Nephron progenitor cell (in vitro differentiated cells): ENCODE data around the gene STK11.

Experiments
- DNase-seq: peaks from one replicate; pipeline ENCODE4 v3.0.0; 2021
- H3K27ac Mint-ChIP-seq: 2 replicates; pipeline ENCODE4 v1.8.0; 2021; ENCODE audit warnings: mild to moderate bottlenecking, moderate library complexity, mixed read lengths
- H3K27me3 Mint-ChIP-seq: 2 replicates; pipeline ENCODE4 v1.8.0; 2021; ENCODE audit warnings: mild to moderate bottlenecking, low read depth, mixed read lengths; ENCODE audit not compliant: poor library complexity
- H3K36me3 Mint-ChIP-seq: 2 replicates; pipeline ENCODE4 v1.8.0; 2021; ENCODE audit warnings: low read depth, mixed read lengths
- H3K4me1 Mint-ChIP-seq: 2 replicates; pipeline ENCODE4 v1.8.0; 2021; ENCODE audit warnings: mixed read lengths
- H3K4me3 Mint-ChIP-seq: 2 replicates; pipeline ENCODE4 v1.8.0; 2021; ENCODE audit warnings: mild to moderate bottlenecking, moderate library complexity, mixed read lengths
- H3K9me3 Mint-ChIP-seq: 2 replicates; pipeline ENCODE4 v1.8.0; 2021; ENCODE audit warnings: mild to moderate bottlenecking, moderate library complexity, mixed read lengths
- TF ChIP-seq, protein P1 (sequence below): fragments of 200-600 bp; sonication (generic); IDR thresholded peaks from 2 replicates; pipeline ENCODE4 v1.5.0; 2021; ENCODE audit warnings: antibody characterized with exemption

The STK11 gene

DNA sequence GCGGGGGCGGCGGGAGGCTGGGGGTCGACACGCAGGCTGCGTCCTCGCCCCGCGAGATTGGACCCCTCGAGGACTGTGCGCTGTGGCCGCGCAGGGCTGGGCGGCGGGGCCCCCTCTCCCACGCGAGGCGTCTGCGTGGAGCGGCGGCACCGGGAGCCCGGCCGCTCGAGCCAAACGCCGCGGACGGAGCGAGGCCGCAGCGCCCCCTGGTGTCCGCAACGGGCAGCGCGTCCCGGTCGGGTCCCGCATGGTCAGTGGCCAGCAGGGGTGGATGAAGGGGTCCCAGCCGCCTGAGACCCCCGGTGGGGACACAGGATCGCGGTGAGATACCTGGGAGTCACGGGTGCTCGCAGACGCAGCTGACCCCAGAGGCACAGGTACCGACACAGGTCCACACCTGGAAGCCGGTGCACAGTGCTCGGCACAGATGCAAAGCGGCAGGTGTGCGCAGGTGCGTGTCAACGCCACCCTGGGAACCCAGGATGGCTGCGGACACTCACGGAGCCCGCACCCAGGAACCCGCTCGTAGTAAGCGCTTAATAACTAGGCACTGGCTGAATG lies 61.4 kb downstream of the STK11 start:
- peak; percentile 90 for DNase-seq
- Mint-ChIP-seq H3K4me1 (peaks cover 81% of the 10 kb centered on the region), H3K9me3 (no peaks in the 10 kb centered on the region), H3K27ac (no peak overlapping the region), H3K4me3 (peak overlapping the region; percentile 73), H3K27me3 (peaks cover 3% of the 10 kb centered on the region), H3K36me3 (peaks cover 16% of the 10 kb centered on the region)
- TF ChIP-seq, protein P1, sequence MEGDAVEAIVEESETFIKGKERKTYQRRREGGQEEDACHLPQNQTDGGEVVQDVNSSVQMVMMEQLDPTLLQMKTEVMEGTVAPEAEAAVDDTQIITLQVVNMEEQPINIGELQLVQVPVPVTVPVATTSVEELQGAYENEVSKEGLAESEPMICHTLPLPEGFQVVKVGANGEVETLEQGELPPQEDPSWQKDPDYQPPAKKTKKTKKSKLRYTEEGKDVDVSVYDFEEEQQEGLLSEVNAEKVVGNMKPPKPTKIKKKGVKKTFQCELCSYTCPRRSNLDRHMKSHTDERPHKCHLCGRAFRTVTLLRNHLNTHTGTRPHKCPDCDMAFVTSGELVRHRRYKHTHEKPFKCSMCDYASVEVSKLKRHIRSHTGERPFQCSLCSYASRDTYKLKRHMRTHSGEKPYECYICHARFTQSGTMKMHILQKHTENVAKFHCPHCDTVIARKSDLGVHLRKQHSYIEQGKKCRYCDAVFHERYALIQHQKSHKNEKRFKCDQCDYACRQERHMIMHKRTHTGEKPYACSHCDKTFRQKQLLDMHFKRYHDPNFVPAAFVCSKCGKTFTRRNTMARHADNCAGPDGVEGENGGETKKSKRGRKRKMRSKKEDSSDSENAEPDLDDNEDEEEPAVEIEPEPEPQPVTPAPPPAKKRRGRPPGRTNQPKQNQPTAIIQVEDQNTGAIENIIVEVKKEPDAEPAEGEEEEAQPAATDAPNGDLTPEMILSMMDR = peak; percentile 85

- TF ChIP-seq, protein P1 = no peak
- Mint-ChIP-seq H3K4me1 (peaks cover 81% of the 10 kb centered on the region), H3K27me3 (peaks cover 3% of the 10 kb centered on the region), H3K9me3 (no peaks in the 10 kb centered on the region), H3K27ac (no peak overlapping the region), H3K36me3 (peaks cover 22% of the 10 kb centered on the region), H3K4me3 (peak overlapping the region; percentile 73)
- no peak for DNase-seq
Measured at GRCh38 chr19:1267477-1268225, 62.1 kb downstream of the STK11 start.

DNA sequence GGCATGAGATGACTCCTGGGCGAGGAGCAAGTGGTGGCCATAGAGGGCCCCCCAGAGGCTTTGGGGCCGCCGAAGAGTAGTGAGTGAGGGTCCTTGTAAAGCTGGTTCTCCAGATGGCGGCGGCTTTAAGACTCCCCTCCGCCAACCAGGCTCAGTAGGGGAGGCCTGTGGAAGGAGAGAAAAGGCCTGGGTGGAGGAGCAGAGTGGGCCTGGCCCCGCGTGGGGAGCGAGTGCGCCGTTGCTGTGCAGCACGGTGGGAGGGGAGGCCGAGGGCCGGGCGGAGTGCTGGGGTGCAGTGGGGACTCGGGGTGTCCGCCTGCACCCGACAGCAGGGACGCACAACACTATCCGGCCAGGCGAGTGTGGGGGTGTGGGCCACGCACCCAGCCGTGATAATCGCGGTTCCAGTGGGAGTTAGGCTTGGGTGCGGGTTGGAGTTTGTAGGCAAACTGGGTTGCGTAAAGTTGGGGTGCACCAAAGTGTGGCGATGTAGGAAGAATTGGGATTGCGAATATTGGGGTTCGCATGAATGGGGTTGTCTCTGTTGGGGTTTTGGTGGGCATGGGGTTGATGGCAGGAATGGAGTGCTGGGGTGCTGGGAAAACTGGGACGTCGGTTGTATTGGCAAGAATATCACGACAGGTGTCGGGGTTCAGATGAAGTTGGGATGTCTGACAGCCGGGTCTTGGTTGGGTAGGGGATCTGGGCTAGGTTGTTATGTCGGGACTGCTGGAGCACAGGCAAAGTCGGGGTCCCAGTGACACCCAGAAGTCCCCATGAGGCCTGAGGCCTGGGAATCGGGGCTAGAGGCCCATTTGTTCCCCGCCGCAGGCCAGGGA lies 62.9 kb downstream of the STK11 start:
- Mint-ChIP-seq H3K27me3 (peaks cover 3% of the 10 kb centered on the region), H3K4me3 (peak overlapping the region; percentile 73), H3K4me1 (peaks cover 81% of the 10 kb centered on the region), H3K27ac (peak overlapping the region; percentile 96), H3K36me3 (peaks cover 28% of the 10 kb centered on the region), H3K9me3 (no peaks in the 10 kb centered on the region)
- TF ChIP-seq, protein P1 = no peak
- DNase-seq = no peak

DNA sequence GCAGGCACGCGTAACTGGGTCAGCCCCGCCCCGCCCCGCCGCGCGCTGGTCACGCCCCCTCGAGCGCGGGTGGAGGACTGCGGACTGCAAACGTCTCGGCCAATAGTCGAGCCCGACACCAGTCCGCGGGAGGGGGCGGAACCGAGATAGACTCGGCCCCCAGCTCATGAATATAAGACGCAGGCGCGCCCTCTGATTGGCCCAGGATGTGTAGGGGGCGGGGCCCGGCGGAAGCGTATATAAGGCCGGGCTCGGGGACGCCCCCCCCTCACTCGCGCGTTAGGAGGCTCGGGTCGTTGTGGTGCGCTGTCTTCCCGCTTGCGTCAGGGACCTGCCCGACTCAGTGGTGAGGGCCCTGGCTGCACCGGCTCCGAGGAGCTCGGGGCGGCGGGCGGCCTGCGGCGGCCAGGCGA lies 63.5 kb downstream of the STK11 start, which contains the start of gene CIRBP:
Gene CIRBP (plus strand): TSS at position 268 of the 413 bp plus-strand sequence. CDS start 1,602 bp downstream, outside the sequence.
- Mint-ChIP-seq H3K27me3 (peaks cover 6% of the 10 kb centered on the region), H3K4me1 (peaks cover 83% of the 10 kb centered on the region), H3K9me3 (no peaks in the 10 kb centered on the region), H3K4me3 (peak within 1 kb of the TSS; percentile 88), H3K27ac (peak within 1 kb of the TSS; percentile 96), H3K36me3 (peaks cover 34% of the 10 kb centered on the region)
- TF ChIP-seq, protein P1 = no peak
- peak; percentile 100 for DNase-seq

DNA sequence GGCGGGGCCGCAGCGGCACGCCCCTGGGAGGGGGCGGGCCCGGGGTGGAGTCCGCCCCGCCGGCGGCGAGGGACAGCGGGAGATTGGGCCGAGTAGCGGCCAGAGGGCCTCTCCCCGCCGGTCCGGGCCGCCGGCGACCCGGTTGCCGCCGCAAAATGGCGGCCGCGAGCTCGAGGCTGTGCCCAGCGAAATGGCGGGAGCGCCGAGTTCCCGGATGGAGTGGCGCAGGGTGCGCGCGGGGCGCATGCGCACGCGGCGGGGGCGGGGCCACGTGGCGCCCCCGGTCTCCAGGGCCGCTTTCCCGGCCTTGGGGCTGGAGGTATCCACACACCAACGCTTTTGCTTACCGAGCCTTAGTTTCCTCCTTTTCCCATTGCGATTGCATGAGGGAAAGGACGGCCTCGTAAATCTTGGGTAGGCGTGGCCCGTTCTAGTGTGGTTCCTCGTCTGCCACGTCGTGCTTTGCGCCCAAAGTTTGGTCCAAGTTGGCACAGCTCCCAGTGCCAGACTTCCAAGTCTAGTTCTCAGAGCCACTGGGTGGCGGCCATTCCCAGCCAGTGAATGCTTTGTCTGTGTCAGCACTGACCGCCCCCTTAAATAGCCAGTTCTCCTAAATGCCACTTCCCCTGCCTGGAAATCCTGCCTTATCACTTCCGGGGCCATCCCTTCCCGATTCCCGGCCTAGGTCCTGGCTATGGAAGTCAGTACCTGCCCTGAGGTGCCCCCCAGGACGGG lies 64.1 kb downstream of the STK11 start:
- peaks cover 35% of the 10 kb centered on the region for H3K36me3 Mint-ChIP-seq
- H3K27ac Mint-ChIP-seq = peak overlapping the region; percentile 94
- no peaks in the 10 kb centered on the region for H3K9me3 Mint-ChIP-seq
- peaks cover 6% of the 10 kb centered on the region for H3K27me3 Mint-ChIP-seq
- DNase-seq = peak; percentile 86
- TF ChIP-seq, protein P1 = no peak
- peaks cover 81% of the 10 kb centered on the region for H3K4me1 Mint-ChIP-seq
- peak overlapping the region; percentile 88 for H3K4me3 Mint-ChIP-seq
